ENCODE measurements around the gene KIAA0825.

KIAA0825 gene

DNA sequence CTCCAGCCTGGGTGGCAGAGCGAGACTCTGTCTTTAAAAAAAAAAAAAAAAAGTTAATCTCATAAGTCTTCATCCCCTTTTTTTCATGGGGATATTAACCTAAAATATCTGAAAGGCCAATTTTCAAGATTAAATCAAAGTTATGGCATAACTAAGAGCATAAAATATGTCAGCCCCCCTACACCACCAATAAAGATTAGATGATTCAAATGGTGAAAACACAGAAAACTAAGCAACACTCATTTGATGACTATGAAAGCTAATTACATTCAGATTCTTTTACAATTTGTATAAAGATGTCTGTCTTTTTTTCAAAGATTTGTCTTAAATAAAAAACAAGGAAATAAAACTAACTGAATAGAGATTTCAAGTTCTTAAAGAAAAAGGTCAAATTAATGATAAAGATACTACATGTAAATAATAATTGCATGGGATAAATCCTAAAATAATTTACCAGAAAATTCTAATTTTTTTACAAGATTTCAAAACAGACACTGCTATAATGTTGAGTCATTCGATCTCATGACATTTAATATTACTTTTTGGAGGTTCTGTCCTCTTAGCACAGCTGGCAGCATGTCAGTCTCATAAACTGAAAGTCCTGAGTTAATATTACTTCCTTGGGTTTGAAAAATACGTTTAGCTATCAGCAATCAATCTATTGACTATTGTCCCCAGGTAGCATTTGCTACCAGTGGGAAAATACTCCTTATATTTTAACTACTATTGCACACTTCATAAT lies 112.9 kb downstream of the KIAA0825 start:
- no peak for DNase-seq (ENCODE audit: low spot score in 2 of 2)
- Histone ChIP-seq H3K36me3 (replicated peaks) (no peaks in the 10 kb centered on the region), H3K4me1 (no peaks in the 10 kb centered on the region), H3K9me3 (no peaks in the 10 kb centered on the region), H3K4me3 (no peak overlapping the region), H3K27me3 (ENCODE audit: low read depth) (no peaks in the 10 kb centered on the region)
- in situ Hi-C loops (cut with MboI; ENCODE audit: low sequenced_read_pairs), result no loop called here

DNA sequence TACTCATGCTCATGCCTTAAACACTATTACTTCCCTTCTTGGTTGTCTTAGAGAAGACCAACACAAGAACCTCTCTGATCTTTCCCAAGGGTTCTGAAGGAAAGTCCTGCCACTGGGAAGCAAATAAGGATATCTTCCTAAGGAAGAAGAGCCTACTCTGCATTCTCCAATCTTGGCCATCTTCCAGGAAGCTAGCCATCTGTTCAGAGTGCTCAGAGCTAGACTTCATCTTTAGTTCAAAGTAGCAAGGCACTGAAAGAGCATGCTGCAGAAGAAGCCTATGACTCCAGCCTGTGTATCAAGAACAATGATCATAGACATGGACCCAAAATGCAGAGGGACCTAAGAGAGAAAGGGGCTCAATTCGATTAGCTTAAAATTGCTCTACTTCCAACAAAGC lies 114.7 kb downstream of the KIAA0825 start:
- in situ Hi-C loops (cut with MboI; ENCODE audit: low sequenced_read_pairs), result no loop called here
- H3K36me3 ChIP-seq (replicated peaks), result no peaks in the 10 kb centered on the region
- H3K4me3 ChIP-seq, result no peak overlapping the region
- H3K4me1 ChIP-seq, result no peaks in the 10 kb centered on the region
- no peaks in the 10 kb centered on the region for H3K9me3 ChIP-seq
- H3K27me3 ChIP-seq (ENCODE audit: low read depth), result no peaks in the 10 kb centered on the region
- DNase-seq (ENCODE audit: low spot score in 2 of 2), result no peak

DNA sequence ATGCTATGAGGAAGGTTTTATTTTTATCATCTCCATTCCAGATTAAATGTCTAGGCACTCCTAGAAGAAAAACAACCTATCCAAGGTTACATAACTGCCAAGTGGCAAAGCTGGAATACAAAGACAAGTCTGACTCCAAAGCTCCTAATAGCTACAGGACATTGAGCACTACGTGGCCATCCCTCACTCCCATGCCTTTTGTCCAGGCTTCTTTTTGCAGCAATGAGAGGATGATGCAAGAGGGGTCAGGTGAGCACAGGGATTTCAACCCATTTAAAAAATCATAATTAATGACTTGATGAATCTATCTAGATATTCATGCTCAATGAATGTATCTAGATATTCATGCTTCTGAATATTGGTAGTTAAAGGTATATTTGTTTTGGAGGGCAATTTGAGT lies 117.0 kb downstream of the KIAA0825 start:
- H3K9me3 ChIP-seq, result no peaks in the 10 kb centered on the region
- in situ Hi-C loops (cut with MboI; ENCODE audit: low sequenced_read_pairs), result no loop called here
- DNase-seq (ENCODE audit: low spot score in 2 of 2), result no peak

DNA sequence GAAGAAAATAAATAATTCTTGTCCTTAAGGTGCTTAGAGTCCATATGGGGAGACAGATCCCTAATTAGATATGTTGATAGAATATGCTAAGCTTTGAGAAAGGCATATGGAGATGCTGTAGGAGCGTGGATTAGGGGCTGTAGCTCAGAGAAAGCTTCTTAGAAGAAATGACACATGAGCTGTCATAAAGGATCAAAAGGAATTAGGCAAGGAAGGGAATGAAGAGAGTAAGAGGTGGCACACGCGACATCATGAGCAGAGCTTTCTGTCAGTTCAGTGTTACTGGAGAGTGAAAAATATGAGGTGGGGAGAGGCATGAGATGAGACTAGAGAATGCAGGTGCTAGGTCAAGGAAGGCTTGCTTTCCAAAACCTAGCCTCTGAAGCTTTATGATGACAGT lies 118.6 kb downstream of the KIAA0825 start:
- H3K4me1 ChIP-seq, result no peaks in the 10 kb centered on the region
- no peak for DNase-seq (ENCODE audit: low spot score in 2 of 2)
- no peaks in the 10 kb centered on the region for H3K36me3 ChIP-seq (replicated peaks)
- H3K27me3 ChIP-seq (ENCODE audit: low read depth), result no peaks in the 10 kb centered on the region
- in situ Hi-C loops (cut with MboI; ENCODE audit: low sequenced_read_pairs), result no loop called here
- H3K4me3 ChIP-seq, result no peak overlapping the region
- no peaks in the 10 kb centered on the region for H3K9me3 ChIP-seq

More for the DNA sequence above, 117.0 kb downstream of the KIAA0825 start:
- Histone ChIP-seq H3K36me3 (replicated peaks) (no peaks in the 10 kb centered on the region), H3K4me3 (no peak overlapping the region), H3K4me1 (no peaks in the 10 kb centered on the region), H3K27me3 (ENCODE audit: low read depth) (no peaks in the 10 kb centered on the region)

DNA sequence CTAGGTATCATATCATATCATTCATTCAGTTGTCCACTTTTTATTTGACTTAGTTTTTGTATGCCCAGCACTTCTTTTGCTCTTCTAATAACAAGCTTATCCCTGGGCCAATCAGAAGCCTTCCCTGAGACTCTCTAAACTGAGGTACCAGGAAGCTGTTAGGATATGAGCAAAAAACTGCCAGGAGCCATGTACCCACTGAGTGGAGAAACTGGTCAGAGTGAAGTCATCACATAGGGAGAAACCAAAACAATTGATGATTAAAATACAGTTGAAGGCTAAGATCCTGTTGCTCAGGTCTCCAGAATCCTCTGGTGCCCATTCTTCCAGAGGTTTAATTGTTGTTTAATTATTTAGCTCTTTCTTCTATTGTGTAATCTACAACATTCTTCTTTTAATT lies 120.2 kb downstream of the KIAA0825 start:
- DNase-seq (ENCODE audit: low spot score in 2 of 2), result no peak
- Histone ChIP-seq H3K4me3 (no peak overlapping the region), H3K9me3 (no peaks in the 10 kb centered on the region), H3K36me3 (replicated peaks) (no peaks in the 10 kb centered on the region), H3K27me3 (ENCODE audit: low read depth) (no peaks in the 10 kb centered on the region), H3K4me1 (no peaks in the 10 kb centered on the region)
- in situ Hi-C loops (cut with MboI; ENCODE audit: low sequenced_read_pairs), result no loop called here

DNA sequence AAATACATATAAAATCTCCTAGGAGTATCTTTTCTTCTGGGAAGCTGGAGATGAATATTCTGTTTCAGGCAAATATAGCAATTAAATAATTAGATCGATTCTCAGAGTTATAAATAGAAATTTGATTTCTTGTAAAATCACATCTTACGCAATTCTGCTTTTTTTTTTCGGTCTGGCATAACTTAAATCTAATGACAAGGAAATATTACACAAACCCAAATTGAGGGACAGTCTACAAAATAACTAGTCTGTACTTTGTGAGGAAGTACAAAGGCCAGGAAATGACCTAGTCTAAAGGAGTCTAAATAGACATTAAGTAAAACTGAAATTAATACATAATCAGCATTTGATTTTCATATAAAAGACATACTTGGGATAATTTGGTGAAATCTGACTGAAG lies 133.3 kb downstream of the KIAA0825 start:
- H3K36me3 ChIP-seq (replicated peaks), result no peaks in the 10 kb centered on the region
- H3K4me1 ChIP-seq, result no peaks in the 10 kb centered on the region
- no peak for DNase-seq (ENCODE audit: low spot score in 2 of 2)
- H3K4me3 ChIP-seq, result no peak overlapping the region
- H3K9me3 ChIP-seq, result no peaks in the 10 kb centered on the region
- H3K27me3 ChIP-seq (ENCODE audit: low read depth), result no peaks in the 10 kb centered on the region
- in situ Hi-C loops (cut with MboI; ENCODE audit: low sequenced_read_pairs), result no loop called here

DNA sequence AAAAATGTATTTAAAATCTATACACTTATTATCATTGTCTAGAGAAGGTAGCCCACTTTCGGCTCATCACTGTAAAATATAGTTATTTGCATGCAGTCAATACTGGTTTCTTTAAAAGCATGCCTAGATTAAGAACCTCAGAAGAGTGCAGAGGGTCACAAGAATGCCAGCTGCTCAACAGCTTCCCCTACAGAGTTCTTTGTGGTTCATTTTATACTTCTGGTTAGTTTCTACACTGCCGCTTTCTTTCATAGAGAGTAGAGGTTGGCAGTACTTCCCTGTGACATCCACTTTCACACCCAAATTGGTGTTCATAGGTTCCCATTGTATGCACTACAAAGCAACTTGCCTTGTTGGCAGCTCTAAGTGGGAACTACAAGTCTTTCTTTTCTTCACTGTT lies 137.3 kb downstream of the KIAA0825 start:
- Histone ChIP-seq H3K36me3 (replicated peaks) (no peaks in the 10 kb centered on the region), H3K9me3 (no peaks in the 10 kb centered on the region), H3K4me3 (no peak overlapping the region), H3K4me1 (no peaks in the 10 kb centered on the region), H3K27me3 (ENCODE audit: low read depth) (no peaks in the 10 kb centered on the region)
- no peak for DNase-seq (ENCODE audit: low spot score in 2 of 2)
- in situ Hi-C loops (cut with MboI; ENCODE audit: low sequenced_read_pairs), result no loop called here

DNA sequence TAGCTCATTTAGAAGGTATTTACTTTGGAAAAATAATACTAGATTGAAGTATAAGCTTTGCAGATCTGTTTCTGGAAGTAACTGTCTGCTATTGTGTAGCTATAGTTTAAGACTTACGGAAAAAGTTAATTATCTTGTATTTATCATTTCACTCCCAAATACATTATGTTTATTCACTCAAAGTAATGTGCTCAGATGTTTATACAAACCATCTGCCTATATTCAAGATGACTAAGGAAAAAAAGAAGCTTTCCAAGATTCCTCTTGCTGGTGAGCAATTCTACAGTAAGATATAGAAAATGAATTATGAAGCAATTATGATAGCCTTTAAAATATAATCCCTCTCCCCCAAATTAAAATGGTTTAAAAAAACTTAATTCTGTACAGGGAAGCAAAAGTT lies 137.9 kb downstream of the KIAA0825 start:
- in situ Hi-C loops (cut with MboI; ENCODE audit: low sequenced_read_pairs), result no loop called here
- H3K4me3 ChIP-seq, result no peak overlapping the region

DNA sequence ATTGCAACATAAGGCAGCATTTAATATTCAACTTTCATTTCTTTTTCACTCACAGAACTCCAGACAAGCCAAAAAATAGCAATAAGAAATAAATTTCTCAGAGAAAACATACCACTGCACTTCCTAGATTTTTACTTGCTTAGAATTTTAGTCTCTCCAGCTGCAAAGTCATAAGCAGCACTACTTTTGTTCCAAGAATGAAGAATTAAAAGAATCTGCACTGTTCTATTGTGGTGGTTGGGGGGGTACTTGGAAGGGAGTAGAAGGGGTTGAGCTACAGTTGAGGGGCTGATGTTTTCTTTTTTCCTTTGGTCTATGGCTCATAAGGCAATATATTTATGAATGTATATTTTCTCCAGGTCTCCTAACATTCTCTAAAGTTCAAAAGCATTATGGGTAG lies 144.5 kb downstream of the KIAA0825 start:
- in situ Hi-C loops (cut with MboI; ENCODE audit: low sequenced_read_pairs), result no loop called here
- H3K4me3 ChIP-seq, result no peak overlapping the region
- no peaks in the 10 kb centered on the region for H3K36me3 ChIP-seq (replicated peaks)
- H3K9me3 ChIP-seq, result no peaks in the 10 kb centered on the region
- no peak for DNase-seq (ENCODE audit: low spot score in 2 of 2)
- H3K4me1 ChIP-seq, result peaks cover 6% of the 10 kb centered on the region
- no peaks in the 10 kb centered on the region for H3K27me3 ChIP-seq (ENCODE audit: low read depth)

More for the DNA sequence above, 137.9 kb downstream of the KIAA0825 start:
- no peak for DNase-seq (ENCODE audit: low spot score in 2 of 2)
- no peaks in the 10 kb centered on the region for H3K9me3 ChIP-seq
- H3K27me3 ChIP-seq (ENCODE audit: low read depth), result no peaks in the 10 kb centered on the region
- H3K4me1 ChIP-seq, result no peaks in the 10 kb centered on the region
- H3K36me3 ChIP-seq (replicated peaks), result no peaks in the 10 kb centered on the region

DNA sequence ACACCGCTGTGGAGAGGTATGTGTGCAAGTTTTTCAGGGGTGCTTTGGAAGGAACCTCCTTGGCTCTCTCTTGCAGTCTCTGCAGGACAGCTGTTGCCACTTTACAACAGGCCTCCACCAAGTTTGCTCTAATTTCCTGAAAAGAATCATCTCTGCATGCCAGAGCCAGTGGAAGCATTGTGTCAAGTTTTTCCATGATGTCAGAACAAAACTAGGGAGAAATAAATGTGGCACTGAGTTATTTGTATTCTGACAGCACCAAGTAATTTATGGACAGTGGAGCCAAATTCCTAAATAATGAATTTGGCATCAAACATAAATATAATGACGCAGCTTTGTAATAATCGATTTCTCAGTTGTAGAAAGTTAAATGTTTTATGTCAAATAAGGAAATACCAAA lies 146.9 kb downstream of the KIAA0825 start:
- Histone ChIP-seq H3K36me3 (replicated peaks) (no peaks in the 10 kb centered on the region), H3K4me3 (no peak overlapping the region), H3K4me1 (peaks cover 11% of the 10 kb centered on the region), H3K9me3 (no peaks in the 10 kb centered on the region), H3K27me3 (ENCODE audit: low read depth) (no peaks in the 10 kb centered on the region)
- no peak for DNase-seq (ENCODE audit: low spot score in 2 of 2)
- in situ Hi-C loops (cut with MboI; ENCODE audit: low sequenced_read_pairs), result no loop called here

DNA sequence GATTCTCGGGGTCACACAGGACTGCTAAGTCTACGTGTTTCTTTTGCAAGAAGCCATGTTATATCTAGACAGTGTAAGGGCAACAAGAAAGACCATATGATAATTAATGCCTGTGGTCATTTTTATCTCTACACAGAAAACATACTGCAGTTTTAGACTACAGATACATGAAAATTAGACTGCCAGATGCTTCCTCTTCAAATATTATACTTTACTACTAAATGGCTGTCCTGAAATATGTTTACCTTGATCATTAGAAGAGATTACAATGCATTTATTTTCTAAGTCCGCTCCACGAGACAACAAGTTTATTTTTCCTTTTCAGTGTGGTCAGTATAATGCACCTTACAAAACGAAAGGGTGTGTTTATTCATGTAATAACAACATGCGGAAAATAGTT lies 147.6 kb downstream of the KIAA0825 start:
- Histone ChIP-seq H3K9me3 (no peaks in the 10 kb centered on the region), H3K36me3 (replicated peaks) (no peaks in the 10 kb centered on the region), H3K4me3 (no peak overlapping the region), H3K27me3 (ENCODE audit: low read depth) (no peaks in the 10 kb centered on the region), H3K4me1 (peaks cover 11% of the 10 kb centered on the region)
- in situ Hi-C loops (cut with MboI; ENCODE audit: low sequenced_read_pairs), result no loop called here
- no peak for DNase-seq (ENCODE audit: low spot score in 2 of 2)

DNA sequence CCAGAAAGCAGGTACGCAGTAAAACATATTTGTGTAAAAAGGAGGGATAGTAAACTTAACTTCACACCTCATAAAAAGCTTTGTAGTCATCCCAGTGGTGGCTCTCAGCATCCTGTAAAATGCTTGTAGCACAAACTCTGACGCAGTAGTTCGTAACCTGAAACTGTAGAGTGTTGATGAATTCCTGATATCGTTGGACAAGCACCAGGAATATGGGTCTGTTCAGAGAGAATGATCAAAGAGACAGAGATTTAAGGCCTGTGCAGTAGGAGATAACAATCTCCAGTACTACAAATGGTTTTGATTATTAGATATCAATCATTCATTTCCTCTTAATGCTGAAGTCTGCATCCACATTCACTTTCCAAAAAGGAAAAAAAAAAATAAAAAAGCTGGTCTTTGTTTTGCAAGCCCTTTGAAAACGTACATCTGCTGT lies 148.5 kb downstream of the KIAA0825 start:
- peak; percentile 18 to 43 for DNase-seq (ENCODE audit: low spot score in 2 of 2)
- Histone ChIP-seq H3K9me3 (no peaks in the 10 kb centered on the region), H3K27me3 (ENCODE audit: low read depth) (no peaks in the 10 kb centered on the region), H3K4me3 (no peak overlapping the region), H3K4me1 (peaks cover 20% of the 10 kb centered on the region), H3K36me3 (replicated peaks) (no peaks in the 10 kb centered on the region)
- in situ Hi-C loops (cut with MboI; ENCODE audit: low sequenced_read_pairs), result no loop called here

DNA sequence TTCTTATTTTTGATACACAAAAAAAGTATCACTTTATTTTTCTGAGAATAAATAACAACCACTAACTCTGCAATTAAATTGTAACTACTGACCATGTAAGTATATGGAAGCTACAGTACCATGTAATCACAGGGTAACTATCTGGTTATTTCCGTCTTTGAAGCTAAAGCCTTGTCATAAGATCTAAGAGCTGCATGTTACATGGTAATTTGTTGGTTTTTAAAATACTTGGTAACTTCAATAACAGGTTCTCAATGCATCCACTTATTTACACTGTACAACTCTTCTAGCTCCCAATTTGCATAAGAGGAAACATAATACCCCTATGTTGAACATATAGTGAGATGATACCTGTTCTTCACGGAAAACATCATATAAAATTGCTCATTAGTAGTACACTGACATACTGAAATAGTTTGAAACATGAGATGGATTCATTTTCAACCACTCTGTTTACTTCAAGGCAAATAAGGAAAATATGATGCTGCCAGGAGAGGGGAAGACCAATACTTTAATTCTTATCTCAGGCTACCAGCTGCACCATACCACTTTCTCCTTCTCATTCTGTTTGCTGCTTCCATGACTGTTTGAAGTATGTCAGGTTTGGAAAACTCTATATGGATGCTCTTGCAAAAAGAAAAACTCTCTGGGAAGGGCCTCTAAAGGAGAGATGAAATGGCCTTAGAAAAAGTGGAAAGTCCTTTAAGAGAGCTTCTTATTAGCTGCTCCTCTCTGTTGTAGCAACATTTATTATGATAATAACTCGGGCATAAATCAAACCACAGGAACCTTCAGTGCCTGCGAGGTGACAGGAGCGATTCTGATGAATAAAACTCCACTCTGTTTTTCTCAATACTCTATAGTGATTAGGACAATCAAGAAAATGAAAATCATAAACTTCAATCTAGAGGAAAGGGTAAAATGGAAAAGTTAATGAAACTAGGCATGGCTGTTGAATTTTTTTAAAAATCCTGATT lies 150.2 kb downstream of the KIAA0825 start:
- H3K4me3 ChIP-seq, result no peak overlapping the region
- no peak for DNase-seq (ENCODE audit: low spot score in 2 of 2)
- H3K9me3 ChIP-seq, result no peaks in the 10 kb centered on the region
- in situ Hi-C loops (cut with MboI; ENCODE audit: low sequenced_read_pairs), result no loop called here
- H3K27me3 ChIP-seq (ENCODE audit: low read depth), result no peaks in the 10 kb centered on the region
- H3K4me1 ChIP-seq, result peaks cover 31% of the 10 kb centered on the region
- H3K36me3 ChIP-seq (replicated peaks), result no peaks in the 10 kb centered on the region

DNA sequence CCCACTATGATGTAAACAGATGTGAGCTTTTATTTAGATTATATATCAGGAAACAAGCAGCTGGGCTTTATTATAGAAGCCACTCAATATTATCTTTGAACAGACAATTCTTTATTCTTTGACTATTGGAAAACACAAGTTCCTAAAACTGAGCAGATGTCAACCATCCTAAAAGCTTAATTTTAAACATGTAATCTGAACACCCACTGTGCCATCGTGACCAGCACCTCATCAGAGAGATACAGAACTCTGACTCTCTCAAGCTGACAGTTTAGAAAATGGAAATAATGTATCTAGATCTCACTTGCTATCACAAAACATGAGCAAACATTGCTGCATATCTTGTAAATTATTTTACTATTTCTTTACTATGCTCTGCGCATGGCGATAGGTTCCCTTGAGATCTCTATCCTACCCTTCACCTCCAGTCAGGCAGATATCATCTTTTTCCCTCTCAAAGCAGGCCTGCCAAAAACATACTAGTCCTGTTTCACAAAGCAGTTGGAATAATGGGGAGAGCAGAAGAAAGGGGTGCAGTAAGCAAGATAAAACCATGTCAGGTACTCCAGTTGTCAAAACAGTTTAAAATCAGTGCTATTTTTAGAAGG lies 151.0 kb downstream of the KIAA0825 start:
- in situ Hi-C loops (cut with MboI; ENCODE audit: low sequenced_read_pairs), result no loop called here
- peaks cover 31% of the 10 kb centered on the region for H3K4me1 ChIP-seq

More for the DNA sequence above, 151.0 kb downstream of the KIAA0825 start:
- no peak for DNase-seq (ENCODE audit: low spot score in 2 of 2)
- Histone ChIP-seq H3K27me3 (ENCODE audit: low read depth) (no peaks in the 10 kb centered on the region), H3K9me3 (no peaks in the 10 kb centered on the region), H3K36me3 (replicated peaks) (no peaks in the 10 kb centered on the region), H3K4me3 (no peak overlapping the region)
